ENCODE measurements around the gene KCNQ1OT1. TPM values are rescaled to one million over a fixed set of nuclear protein-coding genes. Genes with fewer than 3 reads are reported as not detected.

Gene KCNQ1OT1
- total and polyA plus RNA-seq, 10 donors: 0.02 to 3.1 (median 1.7) TPM

DNA sequence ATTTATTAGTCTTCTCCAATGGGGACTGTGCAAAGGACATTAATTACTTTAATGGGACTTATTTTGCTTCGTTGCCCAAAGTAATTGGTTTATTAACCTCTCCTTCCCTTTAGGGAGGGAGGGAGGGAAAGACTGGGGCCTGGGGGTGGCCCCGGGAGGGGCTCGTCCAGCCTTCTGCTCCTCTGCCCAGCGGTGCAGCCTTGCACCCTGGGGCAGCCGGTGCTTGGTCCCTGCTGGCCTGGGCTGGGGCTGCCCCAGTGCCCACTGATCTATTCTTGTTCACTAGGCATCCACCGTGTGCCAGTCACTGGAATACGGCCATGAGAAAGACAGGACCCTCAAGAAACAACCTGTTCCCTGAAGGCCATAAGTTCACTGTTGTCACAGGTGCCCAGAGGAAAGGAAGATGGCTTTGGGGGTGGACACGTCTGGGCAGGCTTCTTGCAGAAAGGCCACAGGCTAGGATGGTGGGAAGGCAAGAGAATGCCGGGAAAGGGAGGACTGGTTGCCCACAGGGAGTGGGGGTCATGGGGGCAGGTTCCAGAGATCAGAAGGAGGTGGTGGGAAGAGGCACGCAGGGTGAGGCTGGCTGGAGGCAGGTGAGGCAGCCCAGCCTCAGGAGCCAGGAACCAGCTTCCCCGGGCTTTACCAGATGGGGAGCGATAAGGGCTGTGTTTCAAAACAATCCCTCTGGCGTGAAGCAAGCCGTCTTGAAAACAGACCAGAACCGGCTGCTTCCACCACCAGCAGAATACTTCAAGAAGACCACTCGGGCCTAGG is 47.6 kb upstream of the KCNQ1OT1 start:
- no peak overlapping the region for H3K4me3 ChIP-seq
- WGBS, 5 donors: 83 to 93% (median 91%) methylated on average over 16 of the region's 16 CpGs
- intact Hi-C loops (cut with DNase I; ENCODE audit: low total_unique reads): no loop called here
- H3K27me3 ChIP-seq (replicated peaks in 1 of 7): no peaks in the 10 kb centered on the region
- no peaks in the 10 kb centered on the region for H3K4me1 ChIP-seq
- H3K27ac ChIP-seq: no peak overlapping the region
- no peaks in the 10 kb centered on the region for H3K36me3 ChIP-seq
- DNase-seq: peak; percentile 39
- no peak for TF ChIP-seq POLR2AphosphoS5 (IDR thresholded peaks at IDR 0.05)
- no peak for TF ChIP-seq POLR2A (IDR thresholded peaks at IDR 0.05)
- TF ChIP-seq, protein P1, sequence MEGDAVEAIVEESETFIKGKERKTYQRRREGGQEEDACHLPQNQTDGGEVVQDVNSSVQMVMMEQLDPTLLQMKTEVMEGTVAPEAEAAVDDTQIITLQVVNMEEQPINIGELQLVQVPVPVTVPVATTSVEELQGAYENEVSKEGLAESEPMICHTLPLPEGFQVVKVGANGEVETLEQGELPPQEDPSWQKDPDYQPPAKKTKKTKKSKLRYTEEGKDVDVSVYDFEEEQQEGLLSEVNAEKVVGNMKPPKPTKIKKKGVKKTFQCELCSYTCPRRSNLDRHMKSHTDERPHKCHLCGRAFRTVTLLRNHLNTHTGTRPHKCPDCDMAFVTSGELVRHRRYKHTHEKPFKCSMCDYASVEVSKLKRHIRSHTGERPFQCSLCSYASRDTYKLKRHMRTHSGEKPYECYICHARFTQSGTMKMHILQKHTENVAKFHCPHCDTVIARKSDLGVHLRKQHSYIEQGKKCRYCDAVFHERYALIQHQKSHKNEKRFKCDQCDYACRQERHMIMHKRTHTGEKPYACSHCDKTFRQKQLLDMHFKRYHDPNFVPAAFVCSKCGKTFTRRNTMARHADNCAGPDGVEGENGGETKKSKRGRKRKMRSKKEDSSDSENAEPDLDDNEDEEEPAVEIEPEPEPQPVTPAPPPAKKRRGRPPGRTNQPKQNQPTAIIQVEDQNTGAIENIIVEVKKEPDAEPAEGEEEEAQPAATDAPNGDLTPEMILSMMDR (IDR thresholded peaks at IDR 0.05 in 8 of 11, conservative IDR thresholded peaks at IDR 0.05 in 3 of 11): no peak
- H3K9me3 ChIP-seq: no peaks in the 10 kb centered on the region

- WGBS, 5 donors: 87 to 91% (median 90%) methylated on average over 24 of the region's 24 CpGs
- intact Hi-C loops (cut with DNase I; ENCODE audit: low total_unique reads): no loop called here
- no peak overlapping the region for H3K27ac ChIP-seq
Measured at GRCh38 chr11:2746401-2747247, 46.8 kb upstream of the KCNQ1OT1 start.

GRCh38 chr11:2745511-2745910 is 45.7 kb upstream of the KCNQ1OT1 start:
- intact Hi-C loops (cut with DNase I; ENCODE audit: low total_unique reads): no loop called here
- Histone ChIP-seq H3K36me3 (no peaks in the 10 kb centered on the region), H3K27ac (no peak overlapping the region), H3K9me3 (no peaks in the 10 kb centered on the region), H3K4me1 (peaks cover 0 to 13% (median 2%) of the 10 kb centered on the region in 6 donors), H3K27me3 (replicated peaks in 1 of 7) (no peaks in the 10 kb centered on the region), H3K4me3 (no peak overlapping the region)
- DNase-seq: peak; percentile 28
- no peak for TF ChIP-seq POLR2A (IDR thresholded peaks at IDR 0.05)
- TF ChIP-seq, protein P1 (IDR thresholded peaks at IDR 0.05 in 8 of 11, conservative IDR thresholded peaks at IDR 0.05 in 3 of 11): no peak
- TF ChIP-seq POLR2AphosphoS5 (IDR thresholded peaks at IDR 0.05): no peak
- WGBS, 5 donors: 89 to 95% (median 94%) methylated on average over 11 to 14 of the region's 14 CpGs

More at GRCh38 chr11:2746401-2747247, 46.8 kb upstream of the KCNQ1OT1 start:
- Histone ChIP-seq H3K9me3 (no peaks in the 10 kb centered on the region), H3K27me3 (replicated peaks in 1 of 7) (no peaks in the 10 kb centered on the region), H3K4me3 (no peak overlapping the region), H3K4me1 (peaks cover 0 to 6% (median 0%) of the 10 kb centered on the region in 6 donors), H3K36me3 (no peaks in the 10 kb centered on the region)
- TF ChIP-seq POLR2A (IDR thresholded peaks at IDR 0.05) (no peak), POLR2AphosphoS5 (IDR thresholded peaks at IDR 0.05) (no peak)
- DNase-seq: peak; percentile 51

GRCh38 chr11:2744166-2744565 is 44.4 kb upstream of the KCNQ1OT1 start:
- Histone ChIP-seq H3K36me3 (no peaks in the 10 kb centered on the region), H3K27ac (no peak overlapping the region), H3K27me3 (replicated peaks in 1 of 7) (no peaks in the 10 kb centered on the region), H3K4me1 (peaks cover 0 to 13% (median 2%) of the 10 kb centered on the region in 6 donors), H3K9me3 (no peaks in the 10 kb centered on the region), H3K4me3 (no peak overlapping the region)
- TF ChIP-seq POLR2AphosphoS5 (IDR thresholded peaks at IDR 0.05) (no peak), POLR2A (IDR thresholded peaks at IDR 0.05) (no peak)
- TF ChIP-seq, protein P1 (IDR thresholded peaks at IDR 0.05 in 8 of 11, conservative IDR thresholded peaks at IDR 0.05 in 3 of 11): no peak
- intact Hi-C loops (cut with DNase I; ENCODE audit: low total_unique reads): no loop called here
- peak; percentile 64 for DNase-seq
- 95 to 98% (median 96%) methylated on average over 9 of the region's 9 CpGs for WGBS, 5 donors
